ENCODE results near the gene ME3. TPM values are rescaled to one million over a fixed set of nuclear protein-coding genes. Genes with fewer than 3 reads are reported as not detected.
A peak's percentile ranks its signal among the peaks of the same experiment; 100 is the strongest.

The ME3 gene
- polyA plus RNA-seq, 1 donor (not counting 4 experiments of a cell fraction or from before 2014, with no cell fraction given) = 1.0 TPM

DNA sequence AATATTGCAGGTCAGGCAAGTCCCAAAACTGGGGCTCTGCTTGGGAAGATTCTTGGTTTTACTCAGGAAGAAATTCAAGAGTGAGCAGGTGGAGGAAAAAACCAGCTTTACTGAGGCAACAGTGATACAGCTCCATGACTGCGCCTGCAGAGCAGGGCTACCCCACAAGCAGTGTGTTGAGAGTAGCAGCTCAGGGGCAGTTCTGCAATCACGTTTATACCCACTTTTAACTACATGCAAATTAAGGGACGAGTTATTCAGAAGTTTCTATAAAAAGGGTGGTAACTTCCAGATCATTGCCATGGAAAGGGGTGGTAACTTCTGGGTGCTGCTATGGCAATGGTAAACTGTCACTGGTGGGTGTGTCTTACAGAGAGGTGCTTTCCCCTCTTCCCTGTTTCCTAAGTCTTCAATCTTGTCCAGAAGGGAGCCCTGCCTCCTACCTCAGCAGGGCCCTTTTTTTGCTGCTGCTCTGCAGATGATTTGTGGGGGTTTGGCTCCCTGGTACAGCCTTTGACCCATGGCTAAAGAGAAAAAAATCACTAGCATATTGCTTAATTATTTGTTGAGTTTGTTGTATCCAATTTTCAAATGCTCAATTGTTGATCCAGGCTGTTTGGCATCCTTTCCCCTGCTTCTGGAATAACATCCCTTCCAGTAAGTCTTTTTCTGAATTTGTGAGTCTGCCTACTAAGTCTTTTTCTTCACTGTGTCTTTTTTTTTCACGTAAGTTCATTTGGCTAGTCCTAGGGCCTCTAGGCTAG, 30.0 kb upstream of the ME3 start:
- peaks cover 10% of the 10 kb centered on the region for H3K4me1 ChIP-seq (ENCODE audit: control insufficient read depth, extremely low read depth, insufficient read depth, low read length)
- H3K4me2 ChIP-seq (ENCODE audit: control insufficient read depth, extremely low read depth, insufficient read depth, low read depth, low read length) = no peak overlapping the region
- FAIRE-seq (no peak), DNase-seq (ENCODE audit: low read depth, low spot score) (no peak)
- no peak overlapping the region for H3K27ac ChIP-seq (ENCODE audit: control insufficient read depth, insufficient read depth, low read length)
- H3K4me3 ChIP-seq (ENCODE audit: control insufficient read depth in 2 of 3, extremely low read depth in 1 of 3, insufficient read depth in 2 of 3, low read depth in 1 of 3, low read length in 3 of 3) = no peak overlapping the region
- no peaks in the 10 kb centered on the region for H3K9me3 ChIP-seq (ENCODE audit: control insufficient read depth, low read depth, low read length)
- H3K79me2 ChIP-seq (ENCODE audit: control insufficient read depth, insufficient read depth, low read length) = no peaks in the 10 kb centered on the region
- H3K9ac ChIP-seq (ENCODE audit: control insufficient read depth, extremely low read depth, insufficient read depth, low read length) = no peak overlapping the region
- dilution Hi-C loops (cut with MboI; ENCODE audit: extremely low pct_ligation_motif_present, low sequenced_read_pairs) = no loop called here
- H3K27me3 ChIP-seq (ENCODE audit: control insufficient read depth, extremely low read depth, insufficient read depth, low read length) = no peaks in the 10 kb centered on the region
- peak overlapping the region; percentile 12 for H2AFZ ChIP-seq (ENCODE audit: control insufficient read depth, low read length)
- no peaks in the 10 kb centered on the region for H3K36me3 ChIP-seq (ENCODE audit: control insufficient read depth in 2 of 2, extremely low read depth in 1 of 2, insufficient read depth in 2 of 2, low read length in 2 of 2)
- no peak for TF ChIP-seq EZH2 (IDR thresholded peaks at IDR 0.05; ENCODE audit: low read length)
- TF ChIP-seq, protein P1, sequence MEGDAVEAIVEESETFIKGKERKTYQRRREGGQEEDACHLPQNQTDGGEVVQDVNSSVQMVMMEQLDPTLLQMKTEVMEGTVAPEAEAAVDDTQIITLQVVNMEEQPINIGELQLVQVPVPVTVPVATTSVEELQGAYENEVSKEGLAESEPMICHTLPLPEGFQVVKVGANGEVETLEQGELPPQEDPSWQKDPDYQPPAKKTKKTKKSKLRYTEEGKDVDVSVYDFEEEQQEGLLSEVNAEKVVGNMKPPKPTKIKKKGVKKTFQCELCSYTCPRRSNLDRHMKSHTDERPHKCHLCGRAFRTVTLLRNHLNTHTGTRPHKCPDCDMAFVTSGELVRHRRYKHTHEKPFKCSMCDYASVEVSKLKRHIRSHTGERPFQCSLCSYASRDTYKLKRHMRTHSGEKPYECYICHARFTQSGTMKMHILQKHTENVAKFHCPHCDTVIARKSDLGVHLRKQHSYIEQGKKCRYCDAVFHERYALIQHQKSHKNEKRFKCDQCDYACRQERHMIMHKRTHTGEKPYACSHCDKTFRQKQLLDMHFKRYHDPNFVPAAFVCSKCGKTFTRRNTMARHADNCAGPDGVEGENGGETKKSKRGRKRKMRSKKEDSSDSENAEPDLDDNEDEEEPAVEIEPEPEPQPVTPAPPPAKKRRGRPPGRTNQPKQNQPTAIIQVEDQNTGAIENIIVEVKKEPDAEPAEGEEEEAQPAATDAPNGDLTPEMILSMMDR (optimal IDR thresholded peaks at IDR 0.05 in 1 of 3, IDR thresholded peaks at IDR 0.05 in 1 of 3, conservative IDR thresholded peaks at IDR 0.05 in 1 of 3; ENCODE audit: extremely low read depth in 1 of 3, insufficient read depth in 2 of 3, low read length in 3 of 3) = no peak
- no peaks in the 10 kb centered on the region for H4K20me1 ChIP-seq (ENCODE audit: control insufficient read depth, extremely low read depth, insufficient read depth, low read length)
- no peaks in the 10 kb centered on the region for H3K9me1 ChIP-seq (ENCODE audit: control insufficient read depth, extremely low read depth, insufficient read depth, low read length)

DNA sequence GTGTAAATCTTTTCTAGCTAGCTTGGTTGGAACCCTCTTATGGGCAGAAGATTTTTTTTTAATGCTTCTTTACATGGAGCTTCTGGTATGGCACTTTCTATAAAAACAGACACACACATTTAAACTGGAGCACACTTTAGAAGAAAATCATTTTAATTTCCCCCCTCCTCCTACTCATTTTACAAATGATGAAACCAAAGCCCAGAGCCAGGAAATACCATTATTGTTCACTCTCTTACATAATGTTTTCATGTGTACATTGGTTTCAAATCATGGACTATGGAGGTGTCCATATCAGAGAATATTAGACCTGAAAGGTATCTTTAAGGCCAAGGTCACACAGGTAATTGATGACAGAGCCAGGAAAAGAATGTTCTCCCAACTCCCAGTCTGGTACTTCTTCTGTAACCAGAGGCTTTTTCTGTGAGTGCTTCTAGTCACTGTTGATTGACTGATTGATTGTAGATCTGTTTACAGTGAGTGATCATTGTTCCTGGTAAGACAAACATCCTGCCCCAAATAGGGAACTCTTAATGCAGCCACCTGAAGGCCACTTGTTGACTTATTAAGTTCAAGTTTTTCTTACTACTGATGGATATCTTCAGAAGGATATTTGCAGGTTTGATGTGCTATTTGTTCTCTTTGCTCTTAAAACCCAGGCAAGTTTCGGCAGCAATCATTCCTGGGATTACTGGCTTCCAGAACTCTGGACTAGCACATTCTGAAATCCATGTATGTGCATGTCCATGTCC, 26.8 kb upstream of the ME3 start:
- Histone ChIP-seq H3K4me1 (ENCODE audit: control insufficient read depth, extremely low read depth, insufficient read depth, low read length) (peaks cover 27% of the 10 kb centered on the region), H3K36me3 (ENCODE audit: control insufficient read depth in 2 of 2, extremely low read depth in 1 of 2, insufficient read depth in 2 of 2, low read length in 2 of 2) (no peaks in the 10 kb centered on the region), H4K20me1 (ENCODE audit: control insufficient read depth, extremely low read depth, insufficient read depth, low read length) (no peaks in the 10 kb centered on the region), H3K9me1 (ENCODE audit: control insufficient read depth, extremely low read depth, insufficient read depth, low read length) (no peaks in the 10 kb centered on the region), H3K9me3 (ENCODE audit: control insufficient read depth, low read depth, low read length) (no peaks in the 10 kb centered on the region), H2AFZ (ENCODE audit: control insufficient read depth, low read length) (peak overlapping the region; percentile 4), H3K9ac (ENCODE audit: control insufficient read depth, extremely low read depth, insufficient read depth, low read length) (no peak overlapping the region), H3K4me3 (ENCODE audit: control insufficient read depth in 2 of 3, extremely low read depth in 1 of 3, insufficient read depth in 2 of 3, low read depth in 1 of 3, low read length in 3 of 3) (no peak overlapping the region), H3K4me2 (ENCODE audit: control insufficient read depth, extremely low read depth, insufficient read depth, low read depth, low read length) (no peak overlapping the region), H3K27me3 (ENCODE audit: control insufficient read depth, extremely low read depth, insufficient read depth, low read length) (no peaks in the 10 kb centered on the region), H3K79me2 (ENCODE audit: control insufficient read depth, insufficient read depth, low read length) (no peaks in the 10 kb centered on the region), H3K27ac (ENCODE audit: control insufficient read depth, insufficient read depth, low read length) (no peak overlapping the region)
- no peak for DNase-seq (ENCODE audit: low read depth, low spot score)
- dilution Hi-C loops (cut with MboI; ENCODE audit: extremely low pct_ligation_motif_present, low sequenced_read_pairs) = no loop called here
- FAIRE-seq = no peak
- no peak for TF ChIP-seq EZH2 (IDR thresholded peaks at IDR 0.05; ENCODE audit: low read length)
- TF ChIP-seq, protein P1 (optimal IDR thresholded peaks at IDR 0.05 in 1 of 3, IDR thresholded peaks at IDR 0.05 in 1 of 3, conservative IDR thresholded peaks at IDR 0.05 in 1 of 3; ENCODE audit: extremely low read depth in 1 of 3, insufficient read depth in 2 of 3, low read length in 3 of 3) = no peak
